K562 (cell line): ENCODE measurements around the gene CD19. TPM values are rescaled to one million over a fixed set of nuclear protein-coding genes. Genes with fewer than 3 reads are reported as not detected.
A peak's percentile ranks its signal among the peaks of the same experiment; 100 is the strongest.

Experiments
- ATAC-seq: fragments of 200-7000 bp; cut with Tn5 transposase; 3 replicates; pipeline ENCODE4 v1.9.1; 2020; ENCODE audit warnings: moderate library complexity
- BruUV-seq: library from RNA; stranded (reverse); fragments of 400-500 nt; replicated peaks from 2 replicates; lab custom pipeline; 2021; lab: Mats Ljungman, UMichigan
- CTCF ChIA-PET: fragments of 300-600 bp; formaldehyde crosslinking; extraction: SDS; loops from one replicate; lab custom pipeline; 2021; ENCODE audit warnings: low intra/inter-chr PET ratio; lab: Yijun Ruan, JAX
- POLR2A ChIA-PET: fragments of 300-600, 350-650 bp; sonication (Branson Sonifier 250); formaldehyde crosslinking; extraction: SDS; loops from one replicate; lab custom pipeline; 2021; ENCODE audit warnings: antibody characterized with exemption, inconsistent platforms; lab: Yijun Ruan, JAX
- DNase-seq, 4 experiments: peaks; one replicate each; pipeline versions ENCODE4 v3.0.0 to v3.0.0-alpha.2; 2011 to 2018; ENCODE audit warnings: low spot score in 3 of 4, mixed read lengths in 3 of 4; ENCODE audit errors: extremely low read depth in 1 of 4
- FAIRE-seq: peaks from 2 replicates; lab custom pipeline; 2011; peaks lifted over from hg19 to GRCh38; lab: Jason Lieb, UNC
- H2AFZ ChIP-seq: 2 replicates; pipeline ENCODE4 v1.6.0; 2011; ENCODE audit warnings: low read depth, low read length, control low read depth, inconsistent platforms
- H3K27ac ChIP-seq: fragments of 200-600 bp; 3 replicates; pipeline ENCODE4 v1.8.0; 2011; ENCODE audit warnings: low read depth, mild to moderate bottlenecking, control low read depth, inconsistent platforms, low read length, moderate library complexity, mixed read lengths; ENCODE audit errors: extremely low read depth
- H3K27me3 ChIP-seq, 2 experiments: fragments of 300-600 bp in 1 of 2; 2 replicates in 1 of 2; 3 replicates in 1 of 2; pipeline versions ENCODE4 v1.6.0 to v1.8.0; 2011; ENCODE audit warnings: inconsistent platforms in 2 of 2, low read length in 2 of 2, mild to moderate bottlenecking in 1 of 2, mixed read lengths in 1 of 2, moderate library complexity in 1 of 2; ENCODE audit not compliant: control insufficient read depth in 2 of 2, insufficient read depth in 2 of 2
- H3K36me3 ChIP-seq: fragments of 300-600 bp; 3 replicates; pipeline ENCODE4 v1.8.0; 2011; ENCODE audit warnings: mild to moderate bottlenecking, low read length, inconsistent platforms; ENCODE audit not compliant: control insufficient read depth, insufficient read depth
- H3K4me1 ChIP-seq, 2 experiments: fragments of 200-600 bp in 1 of 2; replicated peaks in 1 of 2; 2 replicates in 1 of 2; 3 replicates in 1 of 2; pipeline versions ENCODE4 v1.5.1 to v1.8.0; 2011; ENCODE audit warnings: inconsistent platforms in 2 of 2, low read length in 2 of 2, mild to moderate bottlenecking in 1 of 2, mixed read lengths in 1 of 2, moderate library complexity in 1 of 2; ENCODE audit not compliant: control insufficient read depth in 2 of 2, insufficient read depth in 2 of 2
- H3K4me2 ChIP-seq: 2 replicates; pipeline ENCODE4 v1.6.1; 2011; ENCODE audit warnings: low read length, control low read depth, inconsistent platforms, mixed read lengths; ENCODE audit not compliant: insufficient read depth
- H3K4me3 ChIP-seq: fragments of 200-600 bp; sonication (generic), shearing (Covaris generic); 2 replicates; pipeline ENCODE4 v1.5.1; 2016; ENCODE audit warnings: control low read depth, inconsistent platforms
- H3K79me2 ChIP-seq: fragments of 200-600 bp; 3 replicates; pipeline ENCODE4 v1.8.0; 2011; ENCODE audit warnings: low read length, inconsistent platforms; ENCODE audit not compliant: control insufficient read depth, insufficient read depth
- H3K9ac ChIP-seq, 2 experiments: 2 replicates each; pipeline versions ENCODE4 v1.6.0 to v1.6.1; 2011; ENCODE audit warnings: low read depth in 2 of 2, low read length in 2 of 2, control low read depth in 1 of 2, inconsistent platforms in 1 of 2, mild to moderate bottlenecking in 1 of 2, mixed read lengths in 1 of 2; ENCODE audit not compliant: insufficient read depth in 1 of 2
- H3K9me1 ChIP-seq: one replicate; pipeline ENCODE4 v1.6.0; 2011; ENCODE audit warnings: inconsistent platforms, mild to moderate bottlenecking, low read length, moderate library complexity; ENCODE audit not compliant: control insufficient read depth, insufficient read depth
- H3K9me3 ChIP-seq: replicated peaks from 2 replicates; pipeline ENCODE4 v1.5.1; 2011; ENCODE audit warnings: low read depth, low read length, inconsistent platforms; ENCODE audit not compliant: control insufficient read depth, insufficient read depth
- H4K20me1 ChIP-seq: replicated peaks from 2 replicates; pipeline ENCODE4 v1.6.1; 2011; ENCODE audit warnings: low read length, inconsistent platforms, mixed read lengths; ENCODE audit not compliant: control insufficient read depth, insufficient read depth
- BHLHE40 ChIP-seq: IDR thresholded peaks from 2 replicates; pipeline ENCODE4 v1.6.1; 2011; ENCODE audit warnings: low read length, improper control_type of control experiment
- GABPA ChIP-seq: fragments of 200-800 bp; sonication (Bioruptor generic); conservative IDR thresholded peaks from 2 replicates; pipeline ENCODE4 v1.6.1; 2016; ENCODE audit warnings: low read depth, missing genetic modification characterization, missing compliant biosample characterization
- HLTF ChIP-seq: fragments of 450-650 bp; IDR thresholded peaks from 2 replicates; pipeline ENCODE4 v1.6.1; 2016
- HNRNPH1 ChIP-seq: fragments of 200-400 bp; formaldehyde crosslinking; optimal IDR thresholded peaks from 2 replicates; pipeline ENCODE3; 2017; ENCODE audit warnings: low read depth, mild to moderate bottlenecking, low read length, moderate library complexity
- MTF1 ChIP-seq: fragments of 250-450 bp; sonication (Bioruptor Pico); IDR thresholded peaks from 2 replicates; pipeline ENCODE4 v1.9.0; 2021; ENCODE audit warnings: moderate library complexity, mild to moderate bottlenecking, inconsistent platforms, borderline replicate concordance
- MYC ChIP-seq, 2 experiments: fragments of 250-450 bp in 1 of 2; sonication (Bioruptor Pico) in 1 of 2; IDR thresholded peaks; 2 replicates each; pipeline versions ENCODE4 v1.5.1 to v1.6.1; 2012 to 2021; ENCODE audit warnings: low read depth in 2 of 2, borderline replicate concordance in 1 of 2, improper control_type of control experiment in 1 of 2, low read length in 1 of 2, mild to moderate bottlenecking in 1 of 2, moderate library complexity in 1 of 2
- NCOR1 ChIP-seq: fragments of 450-650 bp; IDR thresholded peaks from 2 replicates; pipeline ENCODE4 v1.6.1; 2016; ENCODE audit warnings: mild to moderate bottlenecking, moderate library complexity
- ZNF217 ChIP-seq: sonication (generic); formaldehyde crosslinking; IDR thresholded peaks from 2 replicates; pipeline ENCODE4 v1.8.0; 2022; ENCODE audit warnings: mild to moderate bottlenecking, missing genetic modification reagents
- ZNF24 ChIP-seq: fragments of 450-650 bp; IDR thresholded peaks from 2 replicates; pipeline ENCODE4 v1.6.1; 2016
- ZNF785 ChIP-seq: fragments of 250-450 bp; sonication (Bioruptor Pico); IDR thresholded peaks from 2 replicates; pipeline ENCODE4 v1.4.0; 2020; ENCODE audit warnings: mild to moderate bottlenecking
- WGBS: fragments of 100-300 bp; shearing (Covaris generic); methylation state at CpG from one replicate; pipeline ENCODE4 v1.1.6; 2016; ENCODE audit warnings: low coverage, mixed read lengths; ENCODE audit not compliant: insufficient coverage; ENCODE audit errors: missing lambda C conversion rate; 5-methylcytosine and 5-hydroxymethylcytosine counted together
- in situ Hi-C: fragments of 300-500 bp; cut with MboI; formaldehyde crosslinking; loops from 4 replicates; pipeline ENCODE4 v1.15.0; 2018; ENCODE audit warnings: inconsistent platforms, mixed read lengths
- intact Hi-C: fragments of 100-400 bp; cut with micrococcal nuclease; formaldehyde crosslinking; loops from 2 replicates; pipeline ENCODE4 v1.14.2; 2022
- polyA plus RNA-seq, 8 experiments: library from polyadenylated mRNA; depleted of rRNA in 4 of 8; stranded (reverse) in 5 of 8; unstranded in 3 of 8; fragments of >200 nt; fragmentation: Nextera tagmentation in 2 of 8; fragmentation: Illumina TruSeq in 1 of 8; extraction: Ambion mirVana in 2 of 8; extraction: Trizol in 1 of 8; gene quantifications; 2 replicates each; pipeline versions ENCODE4 v1.2.1 to v1.2.3, GENCODE V29; 2011 to 2014; ENCODE audit warnings: inconsistent platforms in 1 of 8, missing spikeins in 1 of 8
- total RNA-seq, 7 experiments: library from RNA; depleted of rRNA in 6 of 7; stranded (reverse); fragments of >200 nt in 6 of 7; fragmentation: Illumina TruSeq in 2 of 7; extraction: Trizol in 2 of 7; gene quantifications; 2 replicates each; pipeline versions ENCODE4 v1.2.1 to v1.2.3, GENCODE V29; 2011 to 2021; ENCODE audit warnings: low replicate concordance in 1 of 7
- TF ChIP-seq, protein P1 (sequence below): fragments of 250-450 bp; sonication (Bioruptor Pico); IDR thresholded peaks from 2 replicates; pipeline ENCODE4 v1.8.0; 2021; ENCODE audit warnings: moderate library complexity, mild to moderate bottlenecking, inconsistent platforms
- TF ChIP-seq, protein P2 (sequence below): fragments of 450-650 bp; IDR thresholded peaks from 2 replicates; pipeline ENCODE4 v1.6.1; 2017; ENCODE audit warnings: mild to moderate bottlenecking, moderate library complexity
- TF ChIP-seq, protein P3 (sequence below), 3 experiments: fragments of 200-800 bp in 1 of 3; sonication (Bioruptor generic) in 1 of 3; sonication (generic) in 1 of 3; formaldehyde crosslinking in 1 of 3; IDR thresholded peaks; 2 replicates each; pipeline versions ENCODE4 v1.6.1 to v1.8.0; 2016 to 2022; ENCODE audit warnings: mild to moderate bottlenecking in 2 of 3, missing compliant biosample characterization in 2 of 3, missing genetic modification characterization in 2 of 3, missing genetic modification reagents in 1 of 3
- TF ChIP-seq, protein P4 (sequence below): fragments of 450-650 bp; IDR thresholded peaks from 2 replicates; pipeline ENCODE4 v1.7.1; 2018; ENCODE audit warnings: mild to moderate bottlenecking, low read depth; ENCODE audit not compliant: partially characterized antibody
- TF ChIP-seq, protein P5 (sequence below): fragments of 250-450 bp; sonication (Bioruptor Pico); IDR thresholded peaks from 2 replicates; pipeline ENCODE4 v1.5.0; 2020; ENCODE audit warnings: mild to moderate bottlenecking, borderline replicate concordance

Gene CD19
- total and polyA plus RNA-seq, 9 of the 15 experiments (the other 6 are each of a cell fraction or from before 2014, with no cell fraction given), result 0.27 to 3.7 (median 2.0) TPM; not detected in 1

DNA sequence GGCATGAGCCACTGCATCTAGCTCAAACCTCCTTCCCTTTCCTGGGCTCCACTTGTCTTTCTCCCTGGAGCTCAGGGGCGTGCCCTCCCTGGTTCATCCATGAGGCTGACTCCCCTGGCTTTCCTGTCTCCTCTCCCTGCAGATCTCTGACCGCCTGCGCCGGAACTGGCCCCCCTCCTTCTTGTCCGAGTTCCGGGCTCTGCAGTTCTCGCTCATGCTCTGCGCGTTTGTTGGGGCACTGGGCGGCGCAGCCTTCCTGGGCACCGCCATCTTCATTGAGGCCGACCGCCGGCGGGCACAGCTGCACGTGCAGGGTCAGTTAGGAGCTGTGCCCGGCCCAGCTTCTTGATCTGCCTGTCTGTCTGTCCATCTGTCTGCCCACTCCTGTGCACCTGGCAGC lies 51.9 kb downstream of the CD19 start:
- Histone ChIP-seq H2AFZ (no peak overlapping the region), H3K4me2 (no peak overlapping the region), H3K4me1 (peaks cover 0 to 38% of the 10 kb centered on the region in 2 experiments; a peak in 1 of 5 replicates), H3K27me3 (no peaks in the 10 kb centered on the region), H3K36me3 (peaks cover 38% of the 10 kb centered on the region), H3K4me3 (no peak overlapping the region), H3K9ac (peak overlapping the region in 1 of 2 experiments; percentile 61; a peak in 1 of 4 replicates), H3K27ac (no peak overlapping the region), H3K9me1 (peaks cover 3% of the 10 kb centered on the region), H3K79me2 (no peaks in the 10 kb centered on the region), H4K20me1 (no peaks in the 10 kb centered on the region), H3K9me3 (peaks cover 5% of the 10 kb centered on the region; the same call in 1 of the 2 replicates)
- in situ Hi-C loops (loop anchor here (10.0 to 25.0 kb wide), 2 partner anchors 101 to 1229 kb away; no protein-coding TSS in a partner anchor), intact Hi-C loops (no loop called here)
- no peak for ATAC-seq
- no peak for DNase-seq
- ChIA-PET POLR2A (interaction anchor here (1.1 to 2.3 kb wide), 2 partner anchors 10 to 16 kb away, joined by 4 to 9 read pairs; no protein-coding TSS in a partner anchor), CTCF (no interaction called here)
- 88% methylated on average over 10 of the region's 18 CpGs for WGBS
- no TSS peak for BruUV-seq
- FAIRE-seq, result no peak
- TF ChIP-seq, protein P1, sequence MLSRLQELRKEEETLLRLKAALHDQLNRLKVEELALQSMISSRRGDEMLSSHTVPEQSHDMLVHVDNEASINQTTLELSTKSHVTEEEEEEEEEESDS (CRISPR knock-in tag), result no peak
- TF ChIP-seq NCOR1, result no peak
- TF ChIP-seq GABPA, result no peak
- TF ChIP-seq, protein P2, sequence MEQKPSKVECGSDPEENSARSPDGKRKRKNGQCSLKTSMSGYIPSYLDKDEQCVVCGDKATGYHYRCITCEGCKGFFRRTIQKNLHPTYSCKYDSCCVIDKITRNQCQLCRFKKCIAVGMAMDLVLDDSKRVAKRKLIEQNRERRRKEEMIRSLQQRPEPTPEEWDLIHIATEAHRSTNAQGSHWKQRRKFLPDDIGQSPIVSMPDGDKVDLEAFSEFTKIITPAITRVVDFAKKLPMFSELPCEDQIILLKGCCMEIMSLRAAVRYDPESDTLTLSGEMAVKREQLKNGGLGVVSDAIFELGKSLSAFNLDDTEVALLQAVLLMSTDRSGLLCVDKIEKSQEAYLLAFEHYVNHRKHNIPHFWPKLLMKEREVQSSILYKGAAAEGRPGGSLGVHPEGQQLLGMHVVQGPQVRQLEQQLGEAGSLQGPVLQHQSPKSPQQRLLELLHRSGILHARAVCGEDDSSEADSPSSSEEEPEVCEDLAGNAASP, result no peak
- TF ChIP-seq, protein P3, sequence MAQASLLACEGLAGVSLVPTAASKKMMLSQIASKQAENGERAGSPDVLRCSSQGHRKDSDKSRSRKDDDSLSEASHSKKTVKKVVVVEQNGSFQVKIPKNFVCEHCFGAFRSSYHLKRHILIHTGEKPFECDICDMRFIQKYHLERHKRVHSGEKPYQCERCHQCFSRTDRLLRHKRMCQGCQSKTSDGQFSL (CRISPR knock-in tag; IDR thresholded peaks at IDR 0.05), result no peak
- TF ChIP-seq, protein P3 (tag; IDR thresholded peaks at IDR 0.05), result no peak
- TF ChIP-seq ZNF785 (CRISPR knock-in tag), result no peak
- TF ChIP-seq, protein P4, sequence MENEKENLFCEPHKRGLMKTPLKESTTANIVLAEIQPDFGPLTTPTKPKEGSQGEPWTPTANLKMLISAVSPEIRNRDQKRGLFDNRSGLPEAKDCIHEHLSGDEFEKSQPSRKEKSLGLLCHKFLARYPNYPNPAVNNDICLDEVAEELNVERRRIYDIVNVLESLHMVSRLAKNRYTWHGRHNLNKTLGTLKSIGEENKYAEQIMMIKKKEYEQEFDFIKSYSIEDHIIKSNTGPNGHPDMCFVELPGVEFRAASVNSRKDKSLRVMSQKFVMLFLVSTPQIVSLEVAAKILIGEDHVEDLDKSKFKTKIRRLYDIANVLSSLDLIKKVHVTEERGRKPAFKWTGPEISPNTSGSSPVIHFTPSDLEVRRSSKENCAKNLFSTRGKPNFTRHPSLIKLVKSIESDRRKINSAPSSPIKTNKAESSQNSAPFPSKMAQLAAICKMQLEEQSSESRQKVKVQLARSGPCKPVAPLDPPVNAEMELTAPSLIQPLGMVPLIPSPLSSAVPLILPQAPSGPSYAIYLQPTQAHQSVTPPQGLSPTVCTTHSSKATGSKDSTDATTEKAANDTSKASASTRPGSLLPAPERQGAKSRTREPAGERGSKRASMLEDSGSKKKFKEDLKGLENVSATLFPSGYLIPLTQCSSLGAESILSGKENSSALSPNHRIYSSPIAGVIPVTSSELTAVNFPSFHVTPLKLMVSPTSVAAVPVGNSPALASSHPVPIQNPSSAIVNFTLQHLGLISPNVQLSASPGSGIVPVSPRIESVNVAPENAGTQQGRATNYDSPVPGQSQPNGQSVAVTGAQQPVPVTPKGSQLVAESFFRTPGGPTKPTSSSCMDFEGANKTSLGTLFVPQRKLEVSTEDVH, result no peak
- TF ChIP-seq ZNF24, result no peak
- TF ChIP-seq MTF1 (CRISPR knock-in tag), result no peak
- TF ChIP-seq, protein P5, sequence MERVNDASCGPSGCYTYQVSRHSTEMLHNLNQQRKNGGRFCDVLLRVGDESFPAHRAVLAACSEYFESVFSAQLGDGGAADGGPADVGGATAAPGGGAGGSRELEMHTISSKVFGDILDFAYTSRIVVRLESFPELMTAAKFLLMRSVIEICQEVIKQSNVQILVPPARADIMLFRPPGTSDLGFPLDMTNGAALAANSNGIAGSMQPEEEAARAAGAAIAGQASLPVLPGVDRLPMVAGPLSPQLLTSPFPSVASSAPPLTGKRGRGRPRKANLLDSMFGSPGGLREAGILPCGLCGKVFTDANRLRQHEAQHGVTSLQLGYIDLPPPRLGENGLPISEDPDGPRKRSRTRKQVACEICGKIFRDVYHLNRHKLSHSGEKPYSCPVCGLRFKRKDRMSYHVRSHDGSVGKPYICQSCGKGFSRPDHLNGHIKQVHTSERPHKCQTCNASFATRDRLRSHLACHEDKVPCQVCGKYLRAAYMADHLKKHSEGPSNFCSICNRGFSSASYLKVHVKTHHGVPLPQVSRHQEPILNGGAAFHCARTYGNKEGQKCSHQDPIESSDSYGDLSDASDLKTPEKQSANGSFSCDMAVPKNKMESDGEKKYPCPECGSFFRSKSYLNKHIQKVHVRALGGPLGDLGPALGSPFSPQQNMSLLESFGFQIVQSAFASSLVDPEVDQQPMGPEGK (CRISPR knock-in tag), result no peak
- TF ChIP-seq ZNF217 (CRISPR knock-in tag), result no peak
- TF ChIP-seq BHLHE40, result no peak
- TF ChIP-seq HLTF, result no peak
- no peak for TF ChIP-seq MYC (IDR thresholded peaks at IDR 0.05; ENCODE audit: low read depth, low read length)
- TF ChIP-seq MYC (CRISPR knock-in tag; IDR thresholded peaks at IDR 0.05; ENCODE audit: borderline replicate concordance, low read depth), result no peak
- no peak for TF ChIP-seq HNRNPH1
